GM19438 (cell line): Measurements from ENCODE around the gene DUSP19.
"Not testable (repeated sequence)": the region's sequence is repeated elsewhere in the genome, so short reads cannot be mapped to it uniquely, and the experiment has no call there.

Experiments used
- ATAC-seq: cut with Tn5 transposase; IDR thresholded peaks from one replicate; pipeline ENCODE4 v1.9.1; 2021; ENCODE audit warnings: low read depth; ENCODE audit not compliant: unreplicated experiment

The DUSP19 gene, protein sequence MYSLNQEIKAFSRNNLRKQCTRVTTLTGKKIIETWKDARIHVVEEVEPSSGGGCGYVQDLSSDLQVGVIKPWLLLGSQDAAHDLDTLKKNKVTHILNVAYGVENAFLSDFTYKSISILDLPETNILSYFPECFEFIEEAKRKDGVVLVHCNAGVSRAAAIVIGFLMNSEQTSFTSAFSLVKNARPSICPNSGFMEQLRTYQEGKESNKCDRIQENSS

DNA sequence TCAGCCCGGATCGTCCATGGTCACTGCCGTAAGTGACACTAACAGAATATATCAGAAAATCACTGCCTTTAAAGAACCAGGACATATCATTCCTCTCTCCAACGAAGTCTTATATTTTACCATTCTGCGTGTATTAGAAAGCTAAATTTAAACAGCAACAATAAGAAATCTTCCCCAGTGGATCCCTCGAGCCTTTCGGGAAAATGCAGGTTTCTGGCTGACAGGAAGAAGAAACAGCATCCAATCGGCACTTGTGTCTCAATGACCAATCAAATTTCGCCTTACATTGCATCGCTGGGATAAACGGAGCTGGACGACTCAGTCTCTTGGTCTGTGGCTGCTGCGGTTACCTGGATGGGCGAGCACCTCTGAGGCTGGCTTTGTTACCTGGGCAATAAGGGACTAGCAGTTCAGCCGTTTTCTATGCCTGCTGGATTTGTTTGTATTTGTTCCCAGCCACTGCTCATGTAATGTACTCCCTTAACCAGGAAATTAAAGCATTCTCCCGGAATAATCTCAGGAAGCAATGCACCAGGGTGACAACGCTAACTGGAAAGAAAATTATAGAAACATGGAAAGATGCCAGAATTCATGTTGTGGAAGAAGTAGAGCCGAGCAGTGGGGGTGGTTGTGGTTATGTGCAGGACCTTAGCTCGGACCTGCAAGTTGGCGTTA, at the start of gene DUSP19:
TSS of gene DUSP19 (plus strand) at position 284 of the 675 bp plus-strand sequence. CDS start at position 471, 187 bp downstream.
- ATAC-seq: peak; percentile 91

DNA sequence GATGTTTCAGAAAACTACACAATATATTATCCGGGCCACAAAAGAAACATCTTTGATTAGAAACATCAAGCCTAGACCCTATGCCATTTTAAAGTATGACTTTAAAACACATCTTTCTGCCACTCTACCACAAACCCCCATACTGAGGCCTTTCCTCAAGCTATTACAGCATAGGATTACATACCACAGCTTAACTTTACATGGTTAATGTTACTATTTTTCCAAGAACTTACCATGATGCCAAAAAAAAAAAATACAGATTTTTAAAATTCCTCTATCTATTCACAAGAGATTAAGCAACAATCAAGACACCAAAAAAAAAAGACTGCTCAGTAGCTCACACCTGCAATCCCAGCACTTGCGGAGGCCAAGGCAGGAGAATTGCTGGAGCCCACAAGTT, 49.3 kb upstream of the DUSP19 start:
- no peak for ATAC-seq

DNA sequence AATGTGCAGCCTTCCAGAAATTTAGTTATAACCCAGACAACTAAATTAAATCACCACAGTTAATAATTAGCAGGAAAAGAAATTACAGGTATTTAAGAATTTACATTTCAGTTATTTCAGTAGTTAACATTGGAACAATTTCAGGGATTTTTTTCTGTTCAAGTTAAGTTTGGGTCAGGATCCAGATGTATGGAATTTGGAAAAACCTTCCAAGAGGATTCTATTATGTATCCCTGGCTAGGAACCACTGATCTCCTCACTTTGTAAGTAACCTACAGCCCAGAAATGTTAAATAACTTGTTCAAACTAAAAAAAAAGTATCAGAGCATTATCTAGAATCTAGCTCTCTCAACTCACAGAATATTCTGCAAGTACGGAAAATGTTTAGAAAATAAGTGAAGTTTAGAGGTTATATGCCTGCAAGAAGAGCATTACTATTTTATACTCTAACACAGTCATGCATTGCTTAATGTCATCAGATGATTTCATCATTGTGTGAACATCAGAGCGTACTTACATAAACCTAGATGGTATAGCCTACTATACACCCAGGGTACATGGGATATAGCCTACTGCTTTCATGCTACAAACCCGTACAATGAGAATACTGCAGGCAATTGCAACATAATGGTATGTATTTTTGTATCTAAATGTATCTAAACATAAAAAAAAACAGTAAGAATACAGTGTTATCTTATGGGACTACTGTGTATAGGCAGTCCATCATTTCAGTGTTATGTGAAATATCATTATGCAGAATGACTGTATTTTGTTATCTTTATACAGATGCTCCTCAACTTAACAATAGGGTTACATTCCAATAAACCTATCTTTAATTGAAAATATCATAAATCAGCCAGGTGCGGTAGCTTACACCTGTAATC, 46.4 kb upstream of the DUSP19 start:
- ATAC-seq: no peak

DNA sequence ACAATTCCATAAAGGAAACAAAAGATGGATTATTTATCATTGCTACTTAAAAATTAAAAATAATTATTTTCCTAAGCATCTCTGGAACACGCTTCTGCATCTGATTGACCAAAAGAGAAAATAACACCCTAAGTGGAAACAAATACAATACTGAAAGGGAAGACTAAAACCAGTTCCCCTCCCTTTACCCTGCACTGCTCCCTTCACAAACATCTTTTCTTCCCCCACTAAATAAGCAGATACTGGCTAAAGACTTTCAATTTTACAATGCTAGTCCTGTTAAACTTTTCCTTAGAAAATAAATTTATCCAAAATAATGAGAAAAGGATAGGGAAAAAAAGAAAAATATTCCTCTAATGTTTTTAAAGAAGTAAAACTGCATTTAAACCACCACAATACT, 44.6 kb upstream of the DUSP19 start:
- ATAC-seq: no peak

DNA sequence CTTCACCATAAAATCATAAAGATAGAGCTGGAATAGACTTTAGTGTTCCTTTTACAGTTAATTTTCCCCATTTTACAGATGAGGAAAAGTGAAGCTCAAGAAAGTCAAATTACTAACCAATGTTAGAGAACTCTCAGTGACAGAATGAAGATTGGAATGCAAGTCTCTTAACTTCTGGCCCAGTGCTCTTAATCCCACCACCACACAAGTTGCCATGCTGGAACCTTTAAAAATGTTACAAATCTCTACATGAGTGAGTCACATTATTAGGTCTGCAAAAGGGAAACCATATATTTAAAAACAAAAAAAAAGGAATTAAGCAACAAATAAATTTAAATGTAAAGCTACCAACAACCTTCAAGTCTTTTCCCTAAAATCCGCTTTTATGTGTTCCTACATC, 43.7 kb upstream of the DUSP19 start:
- no peak for ATAC-seq

DNA sequence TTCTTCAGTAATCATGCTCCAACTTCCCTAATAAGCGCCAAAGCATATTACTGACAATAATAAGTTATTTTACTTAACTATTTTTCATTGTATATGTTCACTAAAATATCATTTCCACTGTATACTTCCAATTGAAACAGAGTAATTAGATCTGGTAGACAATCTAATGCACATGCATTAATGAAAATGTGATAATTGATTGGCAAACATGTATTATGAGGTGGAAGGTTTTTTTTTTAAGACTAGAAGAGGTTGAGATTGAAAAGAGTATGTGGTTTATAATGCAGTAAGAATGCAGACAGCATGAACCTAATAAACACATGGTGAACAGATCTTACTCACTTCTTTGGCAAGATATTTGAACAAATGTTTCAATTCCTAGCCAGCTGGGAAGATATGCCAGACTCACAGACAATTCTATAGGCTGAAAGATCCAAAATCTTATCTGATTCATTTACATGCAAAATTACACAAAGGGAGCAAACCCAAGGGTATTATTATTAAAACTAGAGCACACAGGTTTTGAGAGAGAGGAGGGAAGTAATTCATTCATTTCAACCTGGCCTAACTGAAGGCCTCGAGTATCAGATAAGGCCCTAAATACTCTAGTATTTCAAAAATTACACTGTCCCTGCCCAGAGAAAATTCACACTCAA, 43.1 kb upstream of the DUSP19 start:
- no peak for ATAC-seq

DNA sequence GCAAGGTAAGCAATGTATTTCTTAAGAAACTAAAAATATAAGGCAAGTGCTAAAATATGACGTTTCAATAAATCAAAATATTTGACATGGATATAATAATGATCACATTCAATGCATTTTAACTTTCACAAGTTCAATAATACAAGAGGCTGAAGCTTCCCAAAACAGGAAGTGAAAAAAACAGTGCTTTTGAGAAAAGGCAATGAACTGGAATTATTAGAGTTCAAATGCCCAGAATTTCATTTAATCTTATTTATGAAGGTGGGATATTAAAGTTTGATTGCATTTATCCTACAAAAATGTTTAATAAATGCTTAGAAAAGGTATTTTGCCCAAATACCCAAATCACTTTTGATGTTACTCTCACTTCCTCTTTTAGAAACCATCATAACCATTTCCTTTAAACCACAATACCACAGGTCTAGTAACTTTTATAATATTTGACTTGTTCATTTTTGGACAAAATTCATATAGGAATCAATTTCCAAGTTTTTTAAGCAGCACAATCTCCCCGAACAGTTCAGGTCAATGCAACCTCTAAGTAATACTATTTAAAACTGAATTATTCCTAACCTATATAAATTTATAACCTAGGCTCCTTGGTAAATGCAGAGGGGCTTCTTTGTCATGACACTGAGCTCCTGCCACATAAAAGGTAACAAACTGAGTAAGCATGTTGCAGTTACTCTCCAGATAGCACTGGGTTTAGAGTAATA, 42.4 kb upstream of the DUSP19 start:
- ATAC-seq: peak; percentile 44

DNA sequence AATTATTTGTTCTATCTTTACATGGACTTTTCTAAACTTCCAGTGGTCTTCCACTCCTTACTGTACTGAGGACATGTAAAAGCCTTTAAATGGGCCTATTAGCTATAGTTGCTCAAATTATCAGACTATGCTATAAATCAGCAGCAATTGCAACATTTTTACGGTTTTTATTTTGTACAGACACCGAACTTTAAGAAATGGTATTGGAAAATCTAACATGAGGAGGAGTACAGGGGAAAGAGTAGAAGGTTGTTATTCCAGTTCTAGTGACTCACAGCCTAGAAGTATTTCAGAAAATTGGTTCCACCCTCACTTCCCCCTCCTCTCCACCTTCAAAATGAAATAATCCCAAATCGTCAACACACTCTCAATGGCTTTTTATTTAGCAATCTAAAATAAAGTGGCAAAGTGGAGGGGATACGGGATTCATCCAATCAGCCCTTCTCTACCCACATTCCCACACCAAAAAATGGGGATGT, 41.4 kb upstream of the DUSP19 start:
- no peak for ATAC-seq

DNA sequence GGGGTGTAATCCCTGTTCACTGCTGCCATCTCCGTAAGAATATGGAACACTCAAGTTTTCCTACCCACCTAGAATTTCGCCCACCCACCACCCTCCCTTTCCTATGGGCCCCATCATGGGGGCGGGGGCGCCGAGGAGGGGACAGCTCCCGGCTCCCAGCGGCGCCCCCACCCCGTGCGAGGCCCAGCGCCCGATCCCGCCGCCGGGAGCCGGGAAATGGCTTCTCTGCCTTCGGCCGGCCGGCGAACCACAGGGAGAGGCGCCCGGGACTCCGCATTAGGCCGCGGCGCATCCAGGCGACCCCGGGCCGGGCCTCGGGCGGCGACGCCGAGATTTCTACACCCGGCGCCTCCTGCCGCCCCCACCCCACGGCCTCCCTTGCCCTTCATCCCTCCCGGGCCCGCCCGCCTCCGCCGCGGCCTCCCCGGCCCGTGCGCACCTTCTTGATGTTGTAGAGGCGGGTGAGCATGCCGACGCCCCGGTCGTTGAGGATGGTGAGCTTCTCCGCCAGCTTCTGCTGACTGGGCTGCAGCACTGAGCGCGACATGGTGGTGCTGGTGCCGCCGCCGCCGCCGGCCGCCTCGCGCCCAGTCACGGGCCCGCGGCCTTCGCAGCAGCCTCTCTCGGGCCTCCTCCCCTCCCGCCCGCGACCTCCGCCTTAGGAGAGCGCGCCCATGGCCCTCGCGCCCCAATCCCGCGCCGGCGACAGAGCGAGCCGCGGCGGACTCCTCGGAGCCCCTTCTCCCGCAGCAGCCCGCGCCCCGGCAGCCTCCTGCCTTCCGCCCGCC, 40.8 kb upstream of the DUSP19 start:
- ATAC-seq: peak; percentile 43

DNA sequence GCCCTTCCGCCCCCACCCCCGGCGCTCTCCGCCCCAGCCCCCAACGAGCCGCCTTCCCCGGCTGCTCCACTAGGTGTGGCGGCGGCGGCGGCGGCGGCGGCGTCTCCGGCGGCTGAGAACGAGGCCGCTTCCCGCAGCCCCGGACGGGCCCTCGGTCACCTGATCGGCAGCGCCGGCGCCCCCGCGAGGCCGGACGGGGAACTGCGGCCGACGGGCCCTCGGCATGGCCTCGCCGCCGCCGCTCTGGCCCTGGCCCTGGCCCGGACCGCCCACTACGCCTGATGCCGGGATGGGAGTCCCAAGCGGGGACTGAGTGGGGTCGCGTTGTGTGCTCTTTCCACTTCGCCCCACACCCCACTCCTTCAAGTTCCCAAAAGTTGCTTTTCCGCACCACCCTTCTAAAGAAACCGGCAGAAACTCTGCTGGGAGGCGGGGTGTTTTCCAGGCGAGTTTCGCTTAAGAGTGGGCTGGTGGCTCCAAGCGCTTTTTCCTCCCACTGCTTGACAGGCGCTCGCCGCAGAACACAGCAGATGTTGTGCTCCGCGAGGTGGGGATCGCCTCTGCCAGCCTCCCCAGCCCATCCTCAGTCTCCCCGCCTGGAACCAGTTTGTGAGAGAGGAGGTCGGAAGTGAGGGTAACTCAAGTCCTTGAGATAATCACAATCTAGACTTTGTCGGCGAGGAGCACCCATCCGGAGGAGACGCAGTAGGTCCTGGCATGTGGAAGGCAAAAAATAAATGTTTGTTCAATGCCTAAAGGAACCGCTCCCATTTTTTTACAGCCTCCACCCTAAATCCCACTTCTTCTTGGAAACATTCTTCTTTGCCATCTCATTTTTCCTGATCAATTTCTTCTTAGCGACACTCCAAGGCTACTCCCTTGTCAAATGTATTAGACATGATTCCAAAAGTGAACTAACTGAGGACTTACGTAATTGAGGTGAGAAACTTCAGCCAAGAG, 39.9 kb upstream of the DUSP19 start, which contains the start of gene NCKAP1:
TSS of gene NCKAP1 (minus strand) at position 117 of the 960 bp plus-strand sequence. CDS start 358 bp downstream, outside the sequence.
- ATAC-seq: peak; percentile 85

DNA sequence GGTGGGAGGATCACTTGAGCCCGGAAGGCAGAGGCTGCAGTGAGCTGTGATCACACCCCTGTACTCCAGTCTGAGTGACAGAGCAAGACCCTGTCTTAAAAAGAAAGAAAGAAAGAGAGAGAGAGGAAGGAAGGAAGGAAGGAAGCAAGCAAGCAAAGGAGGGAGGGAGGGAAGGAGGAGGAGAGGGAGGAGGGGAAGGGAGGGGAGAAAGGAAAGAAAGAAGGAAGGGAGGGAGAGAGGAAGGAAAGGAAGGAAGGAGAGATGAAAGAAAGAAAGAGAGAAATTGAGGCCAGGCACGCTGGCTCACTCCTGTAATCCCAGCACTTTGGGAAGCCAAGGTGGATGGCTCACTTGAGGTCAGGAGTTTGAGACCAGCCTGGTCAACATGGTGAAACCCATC, 37.9 kb upstream of the DUSP19 start:
- no peak for ATAC-seq

DNA sequence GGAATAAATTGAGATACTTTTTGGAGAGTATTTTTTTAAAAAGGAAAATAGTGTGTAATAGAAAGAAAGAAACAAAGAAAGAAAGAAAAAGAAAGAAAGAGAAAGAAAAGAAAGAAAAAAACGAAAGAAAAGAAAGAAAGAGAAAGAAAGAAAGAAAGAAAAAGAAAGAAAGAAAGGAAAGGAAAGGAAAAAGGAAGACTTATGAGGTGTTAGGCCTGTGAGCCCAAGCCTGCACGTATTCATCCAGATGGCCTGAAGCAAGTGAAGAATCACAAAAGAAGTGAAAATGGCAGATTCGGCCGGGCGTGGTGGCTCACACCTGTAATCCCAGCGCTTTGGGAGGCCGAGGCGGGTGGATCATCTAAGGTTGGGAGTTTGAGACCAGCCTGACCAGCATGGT, 35.0 kb upstream of the DUSP19 start:
- ATAC-seq: not testable (repeated sequence)

DNA sequence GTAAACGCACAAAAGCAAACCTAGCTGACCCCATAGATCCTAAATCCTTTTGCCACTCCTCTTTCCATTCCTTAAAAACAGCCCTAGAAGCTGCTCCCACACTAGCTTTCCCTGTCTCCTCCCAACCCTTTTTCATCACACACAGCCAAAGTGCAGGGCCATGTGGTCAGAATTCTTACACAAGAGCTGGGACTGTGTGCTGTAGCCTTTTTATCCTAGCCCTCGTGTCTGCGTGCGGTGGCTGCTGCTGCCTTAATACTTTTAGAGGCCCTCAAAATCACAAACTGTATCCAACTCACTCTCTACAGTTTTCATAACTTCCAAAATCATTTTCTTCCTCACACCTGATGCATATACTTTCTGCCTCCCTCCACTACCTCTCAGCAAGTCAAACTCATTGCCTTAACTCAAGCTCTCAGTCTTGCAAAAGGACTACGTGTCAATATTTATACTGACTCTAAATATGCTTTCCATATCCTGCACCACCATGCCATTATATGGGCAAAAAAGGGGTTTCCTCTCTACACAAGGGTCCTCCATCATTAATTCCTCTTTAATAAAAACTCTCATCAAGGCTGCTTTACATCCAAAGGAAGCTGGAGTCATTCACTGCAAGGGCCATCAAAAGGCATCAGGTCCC, 30.9 kb upstream of the DUSP19 start:
- ATAC-seq: not testable (repeated sequence)

DNA sequence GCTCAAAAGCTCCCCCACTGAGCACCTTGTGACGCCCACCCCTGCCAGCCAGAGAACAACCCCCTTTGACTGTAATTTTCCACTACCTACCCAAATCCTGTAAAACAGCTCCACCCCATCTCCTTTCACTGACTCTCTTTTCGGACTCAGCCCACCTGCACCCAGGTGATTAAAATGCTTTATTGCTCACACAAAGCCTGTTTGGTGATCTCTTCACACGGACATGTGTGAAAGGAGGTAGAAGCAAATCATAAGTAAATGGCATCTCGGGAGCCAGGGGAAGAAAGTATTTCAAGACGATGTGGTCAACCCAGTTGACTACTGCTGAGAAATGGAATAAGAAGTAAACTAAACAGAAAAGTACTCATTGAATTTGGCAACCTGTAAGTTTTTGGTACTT, 29.1 kb upstream of the DUSP19 start:
- ATAC-seq: no peak

DNA sequence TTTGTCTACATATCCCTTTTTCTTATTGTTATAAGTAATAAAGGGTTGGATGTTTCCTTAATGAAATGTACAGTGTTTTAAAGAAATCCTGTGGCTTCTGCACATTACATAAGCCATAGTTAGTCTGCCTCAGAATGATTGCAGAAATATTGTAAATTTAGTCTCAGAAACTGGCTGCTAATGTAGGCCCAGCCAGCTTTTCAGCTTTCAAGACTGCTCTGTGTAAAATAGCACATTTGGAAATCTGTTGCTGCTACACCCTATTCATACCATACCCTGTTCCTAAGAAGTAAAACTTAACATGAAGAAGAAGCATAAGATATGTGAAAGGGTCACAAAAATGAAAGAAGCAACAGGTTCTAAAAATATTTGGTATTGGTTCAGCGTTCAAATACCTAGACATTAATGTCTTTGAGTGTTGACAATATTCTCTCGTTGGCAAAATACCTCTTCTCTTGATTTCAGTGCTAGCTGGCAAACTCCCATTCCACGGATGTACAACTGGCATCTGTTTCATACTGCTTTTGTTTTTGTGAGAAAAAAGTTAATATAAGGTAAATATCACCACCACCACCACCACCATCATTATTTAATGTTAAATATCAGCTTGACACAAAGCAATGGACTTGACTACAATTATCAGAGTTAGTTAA, 21.1 kb upstream of the DUSP19 start:
- ATAC-seq: peak; percentile 54

DNA sequence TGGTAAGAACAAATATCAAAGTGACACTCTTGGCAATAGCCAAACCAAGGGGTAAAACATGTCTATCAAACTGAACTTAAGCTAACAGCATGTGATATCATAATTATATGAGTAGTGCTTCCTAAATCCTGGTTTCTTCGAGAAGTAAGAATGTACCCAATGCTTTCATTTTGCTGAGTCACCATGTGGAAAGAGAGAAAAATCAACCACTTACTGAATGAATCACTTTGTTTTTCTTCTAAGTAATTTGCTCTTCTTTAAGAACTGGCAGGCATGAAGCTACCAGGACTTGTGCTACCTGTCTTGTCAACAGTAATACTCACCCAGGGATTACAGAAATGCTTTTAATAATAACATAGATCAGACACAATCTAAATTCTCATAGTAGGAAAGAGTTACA, 19.0 kb upstream of the DUSP19 start:
- no peak for ATAC-seq

DNA sequence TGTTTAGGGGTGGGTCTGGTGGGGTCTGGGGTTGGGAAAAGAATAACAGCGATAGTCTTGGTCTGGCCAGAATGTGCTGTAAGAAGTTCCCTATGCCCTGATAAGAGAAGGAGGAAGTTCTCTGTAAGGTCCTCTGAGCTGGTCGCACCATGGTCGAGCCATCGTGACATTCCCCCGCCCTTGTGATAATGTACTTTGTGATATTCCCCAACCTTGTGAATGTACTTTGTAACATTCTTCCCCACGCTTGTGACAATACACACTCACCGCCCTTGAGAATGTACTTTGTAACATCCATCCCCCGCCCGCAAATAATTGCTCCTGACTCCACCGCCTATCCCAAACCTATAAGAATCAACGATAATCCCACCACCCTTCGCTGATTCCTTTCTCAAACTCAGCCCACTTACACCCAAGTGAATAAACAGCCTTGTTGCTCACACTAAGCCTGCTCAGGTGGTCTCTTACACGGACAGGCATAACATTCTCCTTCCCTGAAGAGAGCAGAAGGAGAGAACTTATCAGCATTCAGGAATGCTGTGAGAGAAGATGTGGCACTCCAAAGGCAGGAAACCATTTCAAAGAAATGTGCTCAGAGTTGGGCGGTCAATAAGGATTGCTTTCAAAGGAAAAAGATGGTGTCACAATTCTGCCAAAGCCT, 17.8 kb upstream of the DUSP19 start:
- no peak for ATAC-seq
